ENCODE measurements around the gene TPM4. TPM values are rescaled to one million over a fixed set of nuclear protein-coding genes. Genes with fewer than 3 reads are reported as not detected.

The TPM4 gene
- total and polyA plus RNA-seq, 2 of the 13 experiments (the other 11 are each of a cell fraction or from before 2014, with no cell fraction given): 180 to 188 TPM

GRCh38 chr19:16031872-16032200 lies 44.5 kb upstream of the TPM4 start:
- Histone ChIP-seq H3K27ac (ENCODE audit: extremely low read length, insufficient read depth, low read length) (no peak overlapping the region), H3K9ac (ENCODE audit: insufficient read depth, low read depth, low read length) (no peak overlapping the region), H3K4me3 (replicated peaks in 1 of 3; ENCODE audit: insufficient read depth in 1 of 3, low read depth in 2 of 3, low read length in 3 of 3) (no peak overlapping the region), H3K27me3 (ENCODE audit: control insufficient read depth in 1 of 2, insufficient read depth in 2 of 2, low read length in 2 of 2) (peaks cover 4 to 6% of the 10 kb centered on the region in 2 experiments; a peak in 3 of 5 replicates), H4K20me1 (ENCODE audit: insufficient read depth, low read length) (no peaks in the 10 kb centered on the region), H2AFZ (ENCODE audit: low read length) (no peak overlapping the region), H3K36me3 (replicated peaks in 1 of 2; ENCODE audit: control insufficient read depth in 1 of 2, insufficient read depth in 2 of 2, low read length in 2 of 2) (no peaks in the 10 kb centered on the region), H3K4me1 (ENCODE audit: insufficient read depth, low read length) (no peaks in the 10 kb centered on the region), H3K9me3 (ENCODE audit: low read length) (no peaks in the 10 kb centered on the region), H3K4me2 (ENCODE audit: low read depth, low read length) (no peak overlapping the region), H3K79me2 (ENCODE audit: insufficient read depth, low read length) (no peaks in the 10 kb centered on the region)
- CTCF ChIA-PET (ENCODE audit: low intra/inter-chr PET ratio, low total read pairs): no interaction called here
- whole genome bisulfite sequencing (ENCODE audit: low lambda C conversion rate): 57% methylated on average over 3 of the region's 8 CpGs
- intact Hi-C loops (cut with micrococcal nuclease; ENCODE audit: unreplicated experiment): no loop called here
- TF ChIP-seq RNF2 (conservative IDR thresholded peaks at IDR 0.05; ENCODE audit: low read depth) (no peak), RARA (CRISPR knock-in tag; IDR thresholded peaks at IDR 0.05) (no peak), ZNF761 (CRISPR knock-in tag; conservative IDR thresholded peaks at IDR 0.05) (no peak), IRF2 (CRISPR knock-in tag; IDR thresholded peaks at IDR 0.05) (no peak), ATF6 (CRISPR knock-in tag; conservative IDR thresholded peaks at IDR 0.05) (no peak), THAP11 (CRISPR knock-in tag; IDR thresholded peaks at IDR 0.05) (no peak)
- no TSS peak for BruUV-seq (replicated peaks)
- ATAC-seq: no peak
- no peak for FAIRE-seq
- in situ Hi-C loops (cut with HindIII; ENCODE audit: extremely low pct_ligation_motif_present, low pct_unique_long_range_greater_than_20kb): loop anchor here (25.0 kb wide), 1 partner anchor 355 kb away; no protein-coding TSS in a partner anchor
- no peak for DNase-seq (ENCODE audit: low spot score)
- POLR2A ChIA-PET: no interaction called here

DNA sequence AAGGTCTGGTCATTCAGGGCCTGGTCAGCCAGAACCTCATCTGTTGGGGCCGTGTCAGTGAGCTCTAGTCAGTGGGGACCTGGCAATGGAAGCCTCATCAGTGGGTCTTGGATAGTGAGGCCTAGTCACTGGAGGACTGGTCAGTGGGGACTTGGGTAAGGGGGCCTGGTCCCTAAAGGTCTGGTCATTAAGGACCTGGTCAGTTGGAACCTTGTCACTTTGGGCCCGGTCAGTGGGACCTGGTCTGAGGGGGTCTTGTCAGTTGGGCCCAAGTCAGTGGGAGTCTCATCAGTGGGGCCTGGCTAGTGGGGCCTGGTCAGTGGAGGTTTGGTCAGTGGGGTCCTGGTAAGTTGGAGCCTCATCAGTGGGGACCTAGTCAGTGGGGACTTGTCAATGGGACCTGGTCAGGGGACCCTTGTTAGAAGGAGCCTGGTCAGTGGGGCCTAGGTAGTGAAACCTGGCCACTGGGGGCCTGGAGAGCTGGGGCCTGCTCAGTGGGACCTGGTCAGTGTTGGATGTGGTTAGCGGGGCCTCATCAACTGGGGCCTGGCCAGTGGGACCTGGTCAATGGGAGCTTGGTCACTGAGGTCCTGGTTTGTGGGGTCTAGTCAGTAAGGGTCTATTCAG lies 43.7 kb upstream of the TPM4 start:
- in situ Hi-C loops (cut with HindIII; ENCODE audit: extremely low pct_ligation_motif_present, low pct_unique_long_range_greater_than_20kb) (loop anchor here (25.0 kb wide), 1 partner anchor 355 kb away; no protein-coding TSS in a partner anchor), intact Hi-C loops (cut with micrococcal nuclease; ENCODE audit: unreplicated experiment) (no loop called here)
- no peaks in the 10 kb centered on the region for H3K9me3 ChIP-seq (ENCODE audit: low read length)
- H3K4me3 ChIP-seq (replicated peaks in 1 of 3; ENCODE audit: insufficient read depth in 1 of 3, low read depth in 2 of 3, low read length in 3 of 3): no peak overlapping the region
- no peak overlapping the region for H3K9ac ChIP-seq (ENCODE audit: insufficient read depth, low read depth, low read length)
- FAIRE-seq (no peak), ATAC-seq (no peak), DNase-seq (ENCODE audit: low spot score) (no peak)
- H3K36me3 ChIP-seq (replicated peaks in 1 of 2; ENCODE audit: control insufficient read depth in 1 of 2, insufficient read depth in 2 of 2, low read length in 2 of 2): no peaks in the 10 kb centered on the region
- no peak overlapping the region for H3K4me2 ChIP-seq (ENCODE audit: low read depth, low read length)
- no CpG with 5 or more reads among the region's 3 CpGs for WGBS (ENCODE audit: low lambda C conversion rate)
- no peaks in the 10 kb centered on the region for H4K20me1 ChIP-seq (ENCODE audit: insufficient read depth, low read length)
- peaks cover 4 to 8% of the 10 kb centered on the region in 2 experiments; a peak in 3 of 5 replicates for H3K27me3 ChIP-seq (ENCODE audit: control insufficient read depth in 1 of 2, insufficient read depth in 2 of 2, low read length in 2 of 2)
- no peak overlapping the region for H2AFZ ChIP-seq (ENCODE audit: low read length)
- H3K79me2 ChIP-seq (ENCODE audit: insufficient read depth, low read length): no peaks in the 10 kb centered on the region
- POLR2A ChIA-PET: no interaction called here
- no TSS peak for BruUV-seq (replicated peaks)
- CTCF ChIA-PET (ENCODE audit: low intra/inter-chr PET ratio, low total read pairs): no interaction called here
- H3K27ac ChIP-seq (ENCODE audit: extremely low read length, insufficient read depth, low read length): no peak overlapping the region
- H3K4me1 ChIP-seq (ENCODE audit: insufficient read depth, low read length): no peaks in the 10 kb centered on the region
- no peak for TF ChIP-seq ZNF776 (CRISPR knock-in tag; IDR thresholded peaks at IDR 0.05)
- no peak for TF ChIP-seq ZNF333 (CRISPR knock-in tag; IDR thresholded peaks at IDR 0.05; ENCODE audit: borderline replicate concordance)
- TF ChIP-seq FOXA1 (IDR thresholded peaks at IDR 0.05): no peak
- no peak for TF ChIP-seq FOXA1 (CRISPR knock-in tag; IDR thresholded peaks at IDR 0.05)
- no peak for TF ChIP-seq PAX8 (CRISPR knock-in tag; IDR thresholded peaks at IDR 0.05; ENCODE audit: borderline replicate concordance)
- no peak for TF ChIP-seq KAT2B (IDR thresholded peaks at IDR 0.05; ENCODE audit: borderline replicate concordance, low read depth, low read length)
- no peak for TF ChIP-seq FOXK2 (IDR thresholded peaks at IDR 0.05)
- TF ChIP-seq SIN3B (IDR thresholded peaks at IDR 0.05; ENCODE audit: low read length): no peak
- no peak for TF ChIP-seq PAWR (CRISPR knock-in tag; IDR thresholded peaks at IDR 0.05; ENCODE audit: borderline replicate concordance)
- TF ChIP-seq BRD4 (CRISPR knock-in tag; IDR thresholded peaks at IDR 0.05): no peak
- TF ChIP-seq USF2 (IDR thresholded peaks at IDR 0.05; ENCODE audit: low read depth, low read length): no peak
- TF ChIP-seq USF2 (CRISPR knock-in tag; IDR thresholded peaks at IDR 0.05; ENCODE audit: borderline replicate concordance): no peak

Data from HepG2 (cell line).